Pericardium fibroblast (primary cell): ENCODE measurements around the gene RAMP2. TPM values are rescaled to one million over a fixed set of nuclear protein-coding genes. Genes with fewer than 3 reads are reported as not detected.

ENCODE experiments used
- total RNA-seq: library from RNA; depleted of rRNA; stranded (reverse); fragments of >200 nt; gene quantifications from 2 replicates; pipeline ENCODE4 v1.2.3, GENCODE V29; 2015

Gene RAMP2, protein sequence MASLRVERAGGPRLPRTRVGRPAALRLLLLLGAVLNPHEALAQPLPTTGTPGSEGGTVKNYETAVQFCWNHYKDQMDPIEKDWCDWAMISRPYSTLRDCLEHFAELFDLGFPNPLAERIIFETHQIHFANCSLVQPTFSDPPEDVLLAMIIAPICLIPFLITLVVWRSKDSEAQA
- total RNA-seq = 5.3 and 6.3 TPM in 2 replicates

GRCh38 chr17:42760652-42761581 lies at the start of gene RAMP2:
Gene RAMP2, plus strand, starts transcription at chr17:42761227. Its CDS starts 35 bp downstream, at chr17:42761262.

DNA sequence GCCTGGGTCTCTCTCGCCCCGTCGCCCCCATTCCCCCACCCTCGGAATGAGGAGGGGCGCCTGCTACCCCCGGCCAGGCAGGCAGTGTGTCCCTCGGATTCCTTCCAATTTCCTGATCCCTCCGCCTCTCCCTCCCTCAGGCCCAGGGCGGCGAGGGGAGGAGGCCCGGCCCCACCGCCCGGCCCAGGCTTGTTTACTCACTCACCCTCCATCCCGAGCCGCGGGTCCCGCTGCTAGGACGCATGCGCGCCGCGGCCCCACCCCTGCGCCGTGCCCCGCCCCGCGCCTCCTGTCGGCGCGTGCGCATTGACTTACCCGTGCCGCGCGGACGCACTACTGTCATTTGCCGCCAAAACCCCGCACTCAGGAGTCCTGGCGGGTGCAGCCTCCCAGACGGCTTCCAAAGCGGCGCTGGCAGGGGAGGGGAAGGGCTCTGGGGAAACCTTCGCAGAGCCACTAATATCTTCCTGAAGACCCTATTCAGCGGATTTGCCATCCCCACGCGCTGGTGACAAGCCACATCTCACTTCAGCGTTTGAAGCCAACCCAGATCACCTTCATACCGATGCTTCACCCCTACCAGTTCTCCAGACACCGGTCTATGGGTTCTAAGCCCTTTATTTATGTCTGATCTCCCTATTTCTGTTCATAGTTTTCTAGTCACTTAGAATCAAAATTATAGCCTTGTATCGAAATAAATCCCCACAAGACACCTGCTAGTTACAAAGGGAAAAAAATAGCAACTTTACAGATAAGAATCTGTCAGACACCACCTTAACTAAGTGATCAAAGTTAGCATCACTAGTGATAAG lies 16.0 kb upstream of the RAMP2 start, which contains the start of gene EZH1:
EZH1 (minus strand) TSS at position 235 of the 812 bp plus-strand sequence. CDS start 16,099 bp downstream, outside the sequence.

DNA sequence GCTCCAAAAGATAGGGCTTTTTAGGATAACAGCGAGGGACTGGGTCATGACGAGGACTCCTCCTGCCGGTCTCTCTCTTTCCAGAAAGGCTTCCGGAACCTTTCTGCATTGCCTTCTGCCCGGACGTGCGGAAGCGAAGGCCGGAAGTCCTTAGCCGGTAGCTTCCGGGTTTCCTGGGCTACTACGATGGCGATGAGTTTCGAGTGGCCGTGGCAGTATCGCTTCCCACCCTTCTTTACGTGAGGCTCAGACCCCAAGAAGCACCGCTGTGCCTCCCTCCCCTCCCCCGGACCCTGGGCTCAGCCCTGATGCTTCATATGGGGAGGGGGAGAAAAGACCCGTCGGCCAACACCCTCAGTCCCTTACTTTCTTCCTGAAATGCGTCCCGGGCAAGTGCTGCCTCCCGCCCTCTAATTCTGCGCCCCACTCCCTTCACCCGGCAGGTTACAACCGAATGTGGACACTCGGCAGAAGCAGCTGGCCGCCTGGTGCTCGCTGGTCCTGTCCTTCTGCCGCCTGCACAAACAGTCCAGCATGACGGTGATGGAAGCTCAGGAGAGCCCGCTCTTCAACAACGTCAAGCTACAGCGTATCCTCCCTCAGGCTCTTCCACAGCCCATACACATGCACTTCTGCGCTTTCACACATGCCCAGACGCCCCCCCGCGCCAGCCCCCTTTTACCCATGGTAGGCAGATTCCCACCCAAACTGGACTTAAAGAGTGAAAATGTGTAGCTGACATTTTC lies 12.4 kb downstream of the RAMP2 start, which contains the start of gene VPS25:
VPS25 (plus strand) TSS at position 160 of the 746 bp plus-strand sequence; CDS start at position 187, 27 bp downstream.

DNA sequence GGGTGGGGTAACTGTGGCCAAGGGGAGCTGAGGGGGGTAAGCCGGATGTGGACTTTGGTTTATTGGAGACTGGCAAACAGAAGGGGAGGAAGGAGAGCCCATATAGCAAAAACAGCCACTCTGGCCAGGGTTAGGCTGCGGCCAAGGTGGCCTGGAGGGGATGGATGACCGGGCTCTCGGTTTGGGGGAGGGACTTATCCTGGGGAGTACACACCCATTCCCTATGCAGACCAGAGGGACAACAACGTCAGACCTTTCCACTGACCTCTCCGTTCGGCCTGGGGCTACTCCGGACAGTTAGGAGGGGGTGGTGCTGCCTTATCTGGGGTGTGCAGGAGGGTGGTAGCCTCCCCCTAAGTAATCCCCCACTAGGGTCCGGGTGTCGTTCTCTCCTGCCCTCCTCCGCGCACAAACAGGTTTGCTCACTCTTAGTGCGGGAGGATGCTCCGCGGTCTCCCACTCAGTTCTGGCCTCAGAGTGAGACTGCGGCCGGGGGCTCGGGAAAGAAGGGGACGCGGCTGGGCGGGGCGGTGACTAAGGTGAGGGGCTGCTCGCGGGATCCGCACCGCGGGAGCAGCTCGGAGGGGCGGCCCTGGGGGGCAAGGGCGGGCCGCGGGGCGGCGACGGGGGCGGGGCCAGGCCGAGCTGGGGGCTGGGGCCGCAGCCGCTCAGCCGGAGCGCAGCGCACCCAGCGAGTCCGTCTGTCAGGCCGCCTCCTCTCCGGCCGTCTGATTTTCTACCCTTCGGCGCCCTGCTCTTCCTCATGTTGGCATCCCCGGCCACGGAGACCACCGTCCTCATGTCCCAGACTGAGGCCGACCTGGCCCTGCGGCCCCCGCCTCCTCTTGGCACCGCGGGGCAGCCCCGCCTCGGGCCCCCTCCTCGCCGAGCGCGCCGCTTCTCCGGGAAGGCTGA lies 19.2 kb downstream of the RAMP2 start, which contains the start of gene WNK4:
WNK4 (plus strand) TSS at position 675 of the 915 bp plus-strand sequence; CDS start at position 764, 89 bp downstream.

DNA sequence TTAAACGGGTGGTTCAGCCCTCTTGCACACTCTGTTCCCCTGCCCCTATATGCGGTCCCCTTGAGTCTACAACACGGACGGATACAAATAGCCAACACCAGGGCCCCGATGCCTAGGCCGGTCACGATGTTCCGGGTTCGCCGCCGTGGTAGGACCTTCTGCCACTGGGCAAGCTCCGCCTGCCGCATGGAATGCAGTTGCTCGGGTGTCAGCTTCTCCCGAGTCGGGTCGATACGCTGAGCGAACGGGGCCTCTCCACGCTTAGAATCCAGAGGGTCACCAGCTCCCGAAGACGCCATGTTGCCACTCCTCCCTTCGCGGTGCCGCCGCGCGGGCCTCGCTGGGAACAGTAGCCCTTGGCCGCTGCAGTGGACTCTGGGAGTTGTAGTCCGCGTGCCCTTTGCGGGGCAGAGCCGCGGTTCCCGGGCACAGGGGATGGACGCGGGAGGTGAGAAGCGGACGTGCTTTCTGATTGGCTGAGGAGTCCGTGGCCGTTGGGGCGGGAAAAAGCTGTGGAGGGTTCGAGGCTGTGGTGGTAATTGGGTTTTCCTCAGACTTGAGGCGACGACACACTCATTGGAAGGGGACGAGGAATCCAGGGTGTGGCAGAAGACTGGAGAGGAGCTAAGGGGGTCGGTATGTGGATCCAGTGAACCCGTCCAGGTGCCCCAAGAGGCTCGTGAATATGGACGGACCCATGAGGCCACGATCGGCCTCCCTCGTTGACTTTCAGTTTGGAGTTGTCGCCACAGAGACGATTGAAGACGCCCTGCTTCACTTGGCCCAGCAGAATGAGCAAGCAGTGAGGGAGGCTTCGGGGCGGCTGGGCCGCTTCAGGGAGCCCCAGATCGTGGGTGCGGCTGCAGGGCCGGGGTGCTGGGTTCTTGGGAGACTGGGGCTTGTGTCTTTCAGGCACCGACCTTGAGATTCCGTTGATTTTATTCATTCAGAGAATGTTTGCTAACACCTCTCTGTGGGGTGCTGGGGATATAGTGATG lies 37.7 kb downstream of the RAMP2 start, which contains the start of the genes CNTD1 and COA3:
CNTD1 (plus strand) TSS at position 479 of the 998 bp plus-strand sequence; CDS start at position 686, 207 bp downstream.
COA3 (minus strand) TSS at position 322 of the 998 bp plus-strand sequence; CDS start at position 299, 23 bp downstream.

Other genes starting within 250 kb of the RAMP2 start
- 60.7 and 96.4 TPM in 2 replicates for gene NAGLU, start 225.0 kb upstream of the RAMP2 start, total RNA-seq
- 4.0 and 4.9 TPM in 2 replicates for gene HSD17B1, start 208.3 kb upstream of the RAMP2 start, total RNA-seq
- 28.9 and 30.2 TPM in 2 replicates for gene COASY, start 199.1 kb upstream of the RAMP2 start, total RNA-seq
- 32.6 and 34.0 TPM in 2 replicates for gene MLX, start 194.1 kb upstream of the RAMP2 start, total RNA-seq
- 1.9 and 2.5 TPM in 2 replicates for gene PSMC3IP, start 183.5 kb upstream of the RAMP2 start, total RNA-seq
- gene RETREG3, start 151.9 kb upstream of the RAMP2 start, total RNA-seq = 38.4 and 42.7 TPM in 2 replicates
- 21.0 and 35.8 TPM in 2 replicates for gene TUBG1, start 151.5 kb upstream of the RAMP2 start, total RNA-seq
- gene TUBG2, start 101.9 kb upstream of the RAMP2 start, total RNA-seq = 17.1 and 17.2 TPM in 2 replicates
- gene PLEKHH3, start 84.2 kb upstream of the RAMP2 start, total RNA-seq = 40.7 and 42.5 TPM in 2 replicates
- gene CCR10, start 79.4 kb upstream of the RAMP2 start, total RNA-seq = 2.8 and 3.4 TPM in 2 replicates
- gene CNTNAP1, start 78.7 kb upstream of the RAMP2 start, total RNA-seq = 32.9 and 37.9 TPM in 2 replicates
- 11.3 TPM in 2 replicates for gene EZH1, start 16.2 kb upstream of the RAMP2 start, total RNA-seq
- 68.3 and 71.2 TPM in 2 replicates for gene VPS25, start 12.2 kb downstream of the RAMP2 start, total RNA-seq
- 2.0 and 3.9 TPM in 2 replicates for gene WNK4, start 19.4 kb downstream of the RAMP2 start, total RNA-seq
- 49.3 and 60.7 TPM in 2 replicates for gene COA3, start 37.5 kb downstream of the RAMP2 start, total RNA-seq
- not detected in 2 replicates for gene CNTD1, start 37.6 kb downstream of the RAMP2 start, total RNA-seq
- gene BECN1, start 63.1 kb downstream of the RAMP2 start, total RNA-seq = 64.2 and 73.5 TPM in 2 replicates
- 39.0 and 73.8 TPM in 2 replicates for gene PSME3, start 72.2 kb downstream of the RAMP2 start, total RNA-seq
- 0.12 and 0.17 TPM in 2 replicates for gene AOC2, start 83.4 kb downstream of the RAMP2 start, total RNA-seq
- 2.3 and 2.6 TPM in 2 replicates for gene AOC3, start 90.0 kb downstream of the RAMP2 start, total RNA-seq
- not detected in 2 replicates for gene G6PC1, start 139.6 kb downstream of the RAMP2 start, total RNA-seq
- gene AARSD1, start 203.2 kb downstream of the RAMP2 start, total RNA-seq = 20.9 and 31.9 TPM in 2 replicates
- gene PTGES3L, start 218.9 kb downstream of the RAMP2 start, total RNA-seq = 0.12 TPM in 1 of 2 replicates, not detected in the other
- gene RUNDC1, start 219.3 kb downstream of the RAMP2 start, total RNA-seq = 7.7 and 11.3 TPM in 2 replicates
- 1,871 and 2,562 TPM in 2 replicates for gene RPL27, start 237.2 kb downstream of the RAMP2 start, total RNA-seq
- 28.4 and 55.8 TPM in 2 replicates for gene IFI35, start 245.6 kb downstream of the RAMP2 start, total RNA-seq